Keratinocyte (primary cell): Measurements from ENCODE around the gene COL4A6. TPM values are rescaled to one million over a fixed set of nuclear protein-coding genes. Genes with fewer than 3 reads are reported as not detected.

Experiments used
- DNase-seq: peaks from one replicate; pipeline ENCODE4 v3.0.0-alpha.2; 2011; ENCODE audit warnings: low read depth, missing footprints, low spot score
- FAIRE-seq: peaks from 2 replicates; lab custom pipeline; 2011; peaks lifted over from hg19 to GRCh38; lab: Jason Lieb, UNC
- H2AFZ ChIP-seq: 2 replicates; pipeline ENCODE4 v1.6.0; 2012; ENCODE audit warnings: low read length, control low read depth, inconsistent platforms; ENCODE audit not compliant: control insufficient read depth
- H3K27ac ChIP-seq: 2 replicates; pipeline ENCODE4 v1.5.1; 2011; ENCODE audit warnings: low read length; ENCODE audit not compliant: control insufficient read depth, insufficient read depth
- H3K27me3 ChIP-seq: 3 replicates; pipeline ENCODE4 v1.6.0; 2011; ENCODE audit warnings: low read length; ENCODE audit not compliant: control insufficient read depth, insufficient read depth; ENCODE audit errors: extremely low read depth
- H3K36me3 ChIP-seq, 2 experiments: 2 replicates in 1 of 2; 3 replicates in 1 of 2; pipeline ENCODE4 v1.5.1; 2011; ENCODE audit warnings: low read length in 2 of 2, mild to moderate bottlenecking in 1 of 2; ENCODE audit not compliant: control insufficient read depth in 2 of 2, insufficient read depth in 2 of 2; ENCODE audit errors: extremely low read depth in 1 of 2
- H3K4me1 ChIP-seq: 3 replicates; pipeline ENCODE4 v1.5.1; 2011; ENCODE audit warnings: low read length; ENCODE audit not compliant: control insufficient read depth, insufficient read depth; ENCODE audit errors: extremely low read depth
- H3K4me2 ChIP-seq: 3 replicates; pipeline ENCODE4 v1.6.0; 2011; ENCODE audit warnings: low read depth, low read length; ENCODE audit not compliant: control insufficient read depth, insufficient read depth; ENCODE audit errors: extremely low read depth
- H3K4me3 ChIP-seq, 3 experiments: fragments of 200-600 bp in 1 of 3; sonication (generic) in 1 of 3; 2 replicates in 2 of 3; 3 replicates in 1 of 3; pipeline ENCODE4 v1.5.1; 2011 to 2016; ENCODE audit warnings: low read length in 3 of 3, mild to moderate bottlenecking in 3 of 3, control low read depth in 2 of 3, inconsistent platforms in 1 of 3, low read depth in 1 of 3, mixed read lengths in 1 of 3, mixed run types in 1 of 3, moderate library complexity in 1 of 3; ENCODE audit not compliant: control insufficient read depth in 2 of 3, insufficient read depth in 2 of 3; ENCODE audit errors: extremely low read depth in 1 of 3
- H3K79me2 ChIP-seq: 2 replicates; pipeline ENCODE4 v1.6.0; 2012; ENCODE audit warnings: low read length; ENCODE audit not compliant: control insufficient read depth, insufficient read depth
- H3K9ac ChIP-seq: 3 replicates; pipeline ENCODE4 v1.6.0; 2011; ENCODE audit warnings: low read length; ENCODE audit not compliant: control insufficient read depth, insufficient read depth; ENCODE audit errors: extremely low read depth
- H3K9me1 ChIP-seq: 3 replicates; pipeline ENCODE4 v1.6.0; 2011; ENCODE audit warnings: low read length; ENCODE audit not compliant: control insufficient read depth, insufficient read depth; ENCODE audit errors: extremely low read depth
- H3K9me3 ChIP-seq: 2 replicates; pipeline ENCODE4 v1.5.1; 2012; ENCODE audit warnings: low read depth, low read length; ENCODE audit not compliant: control insufficient read depth
- H4K20me1 ChIP-seq: 3 replicates; pipeline ENCODE4 v1.6.0; 2011; ENCODE audit warnings: low read length; ENCODE audit not compliant: control insufficient read depth, insufficient read depth; ENCODE audit errors: extremely low read depth
- CTCF ChIP-seq, 3 experiments: IDR thresholded peaks in 1 of 3; conservative IDR thresholded peaks in 1 of 3; optimal IDR thresholded peaks in 1 of 3; 2 replicates in 2 of 3; 3 replicates in 1 of 3; pipeline versions ENCODE3 to v1.5.1; 2011; ENCODE audit warnings: low read length in 3 of 3, mild to moderate bottlenecking in 3 of 3, moderate library complexity in 2 of 3, control low read depth in 1 of 3, inconsistent platforms in 1 of 3; ENCODE audit not compliant: insufficient read depth in 2 of 3; ENCODE audit errors: extremely low read depth in 1 of 3
- EZH2 ChIP-seq: IDR thresholded peaks from one replicate; pipeline ENCODE4 v1.6.1; 2012; ENCODE audit warnings: inconsistent platforms, mild to moderate bottlenecking, low read length, moderate library complexity
- dilution Hi-C: fragments of 300-500 bp; cut with MboI; formaldehyde crosslinking; loops from one replicate; pipeline ENCODE4 v1.7.0; 2020; ENCODE audit warnings: low sequenced_read_pairs; ENCODE audit not compliant: extremely low pct_ligation_motif_present
- polyA plus RNA-seq, 5 experiments: library from polyadenylated mRNA; depleted of rRNA in 3 of 5; stranded (reverse) in 3 of 5; stranded (forward) in 1 of 5; unstranded in 1 of 5; fragments of >200 nt; gene quantifications; 1 replicate in 1 of 5; 2 replicates in 3 of 5; 3 replicates in 1 of 5; pipeline versions ENCODE4 v1.2.1 to v1.2.3, GENCODE V29; 2011 to 2012; ENCODE audit warnings: missing spikeins in 2 of 5, low read depth in 1 of 5, low replicate concordance in 1 of 5

COL4A6 gene
- polyA plus RNA-seq, 1 donor (not counting 4 experiments of a cell fraction or from before 2014, with no cell fraction given), result 18.8 TPM

GRCh38 chrX:108163333-108164082 is 274.7 kb downstream of the COL4A6 start:
- H3K79me2 ChIP-seq, result no peaks in the 10 kb centered on the region
- no peak for FAIRE-seq
- H3K4me2 ChIP-seq, result no peak overlapping the region
- peaks cover 0 to 1% of the 10 kb centered on the region in 2 experiments for H3K36me3 ChIP-seq
- peaks cover 6% of the 10 kb centered on the region for H3K27me3 ChIP-seq
- H3K9me1 ChIP-seq, result no peaks in the 10 kb centered on the region
- H3K27ac ChIP-seq, result no peak overlapping the region
- H3K9me3 ChIP-seq, result no peaks in the 10 kb centered on the region
- TF ChIP-seq CTCF (optimal IDR thresholded peaks at IDR 0.05 in 1 of 3, IDR thresholded peaks at IDR 0.05 in 1 of 3, conservative IDR thresholded peaks at IDR 0.05 in 1 of 3; ENCODE audit: extremely low read depth in 1 of 3, insufficient read depth in 2 of 3, low read length in 3 of 3) (no peak), EZH2 (no peak)
- no peaks in the 10 kb centered on the region for H4K20me1 ChIP-seq
- no peak overlapping the region for H3K4me3 ChIP-seq
- dilution Hi-C loops, result no loop called here
- H3K4me1 ChIP-seq, result no peaks in the 10 kb centered on the region
- no peak overlapping the region for H3K9ac ChIP-seq
- H2AFZ ChIP-seq, result no peak overlapping the region
- DNase-seq, result no peak

- DNase-seq (no peak), FAIRE-seq (no peak)
- Histone ChIP-seq H3K9me3 (no peaks in the 10 kb centered on the region), H3K79me2 (no peaks in the 10 kb centered on the region), H4K20me1 (no peaks in the 10 kb centered on the region), H3K9ac (no peak overlapping the region), H3K27me3 (peaks cover 13% of the 10 kb centered on the region), H3K4me2 (no peak overlapping the region), H3K36me3 (peaks cover 0 to 1% of the 10 kb centered on the region in 2 experiments), H3K27ac (no peak overlapping the region), H3K9me1 (no peaks in the 10 kb centered on the region), H3K4me3 (no peak overlapping the region), H2AFZ (no peak overlapping the region), H3K4me1 (no peaks in the 10 kb centered on the region)
- TF ChIP-seq EZH2 (no peak), CTCF (optimal IDR thresholded peaks at IDR 0.05 in 1 of 3, IDR thresholded peaks at IDR 0.05 in 1 of 3, conservative IDR thresholded peaks at IDR 0.05 in 1 of 3; ENCODE audit: extremely low read depth in 1 of 3, insufficient read depth in 2 of 3, low read length in 3 of 3) (no peak)
- dilution Hi-C loops, result no loop called here
These were observed 276.0 kb downstream of the COL4A6 start for GRCh38 chrX:108162265-108162664.
